ENCODE measurements around the gene LIN7C. TPM values are rescaled to one million over a fixed set of nuclear protein-coding genes. Genes with fewer than 3 reads are reported as not detected.

Gene LIN7C
- total RNA-seq, 2 experiments from 2014 or later = 23.7 to 23.9 TPM

DNA sequence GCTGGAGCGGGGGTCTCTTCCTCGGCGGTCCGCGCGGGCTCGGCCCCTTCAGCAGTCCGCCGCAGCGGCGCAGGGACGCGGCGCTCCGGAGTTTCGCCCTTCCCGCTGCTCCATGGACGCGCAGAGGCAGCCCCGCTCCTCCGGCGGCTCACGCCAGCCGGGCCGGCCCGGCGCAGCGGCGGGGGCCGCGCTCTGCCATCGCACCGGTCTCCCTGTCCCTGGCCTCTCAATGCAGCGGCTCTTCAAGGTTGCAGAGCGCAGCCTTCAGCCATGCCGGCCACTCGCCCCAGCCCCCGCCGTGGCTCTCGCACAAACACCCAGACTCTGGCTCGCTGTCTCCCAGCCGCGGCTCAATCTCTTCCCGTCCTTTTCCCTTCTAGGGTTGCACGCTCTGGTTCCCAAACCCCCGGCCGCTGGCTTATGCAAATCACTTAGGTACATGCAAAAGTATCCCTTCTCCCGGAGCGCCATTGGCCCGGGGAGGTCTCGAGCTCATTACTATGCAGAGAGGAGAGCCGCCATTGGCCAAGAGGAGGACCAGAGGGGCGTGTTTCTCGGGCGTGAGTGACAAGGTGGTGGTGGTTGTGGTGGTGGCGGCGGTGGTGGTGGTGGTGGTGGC is 34.1 kb downstream of the LIN7C start, which contains the start of gene LGR4:
Gene LGR4 (minus strand): TSS at position 393 of the 619 bp plus-strand sequence. CDS start 488 bp downstream, outside the sequence.
- Mint-ChIP-seq H3K4me3 (peak within 1 kb of the TSS; percentile 81), H3K4me1 (peaks cover 5% of the 10 kb centered on the region), H3K9me3 (no peaks in the 10 kb centered on the region), H3K36me3 (peaks cover 2% of the 10 kb centered on the region), H3K27ac (peak within 1 kb of the TSS; percentile 35), H3K27me3 (peaks cover 63% of the 10 kb centered on the region)
- ATAC-seq (ENCODE audit: low read depth) (peak; percentile 70), DNase-seq (peak; percentile 45)
- POLR2A ChIA-PET = no interaction called here

DNA sequence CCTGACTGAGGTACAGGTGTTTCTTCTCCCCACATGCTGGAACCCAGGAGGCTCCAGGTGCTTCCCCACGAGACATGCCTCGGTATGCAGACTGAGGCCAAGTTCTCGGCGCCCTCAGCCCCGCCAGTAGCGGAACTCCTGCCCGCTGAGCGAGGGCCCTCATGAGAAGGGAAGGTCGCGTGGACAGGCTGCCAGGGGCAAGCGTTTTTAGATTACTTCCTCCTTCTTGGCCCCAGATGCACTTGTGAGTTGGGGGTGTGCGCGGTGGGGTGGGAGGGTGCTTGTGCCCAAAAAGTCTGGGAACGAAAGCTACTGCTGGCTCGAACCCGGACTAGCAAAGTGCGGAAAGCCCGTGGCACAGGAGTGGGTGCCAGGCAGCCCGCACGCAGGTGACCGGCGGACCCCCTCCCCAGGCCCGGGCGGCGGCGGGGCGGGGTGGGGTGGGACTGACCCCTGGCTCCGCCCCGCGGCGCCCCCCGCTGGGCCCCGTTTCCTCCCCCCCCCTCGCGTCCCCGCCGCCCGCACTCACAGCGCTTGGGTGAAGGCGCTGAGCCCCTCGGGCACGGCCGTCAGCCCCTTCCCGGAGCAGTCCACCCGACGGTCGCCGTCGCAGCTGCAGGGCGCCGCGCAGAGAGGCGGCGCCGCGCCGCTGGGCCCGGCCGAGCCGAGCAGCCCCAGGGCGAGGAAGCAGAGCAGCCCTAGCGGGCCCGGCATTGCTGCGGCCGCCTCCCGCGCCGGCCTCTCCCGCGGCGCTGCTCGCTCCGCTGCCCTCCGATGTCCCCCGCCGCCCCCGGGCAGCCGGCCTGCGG is 34.8 kb downstream of the LIN7C start:
- Mint-ChIP-seq H3K9me3 (no peaks in the 10 kb centered on the region), H3K36me3 (peaks cover 2% of the 10 kb centered on the region), H3K4me3 (peak overlapping the region; percentile 68), H3K27me3 (peaks cover 63% of the 10 kb centered on the region), H3K4me1 (peaks cover 5% of the 10 kb centered on the region), H3K27ac (no peak overlapping the region)
- POLR2A ChIA-PET = no interaction called here
- peak; percentile 75 for ATAC-seq (ENCODE audit: low read depth)
- DNase-seq = peak; percentile 41

GRCh38 chr11:27470826-27471588 is 35.6 kb downstream of the LIN7C start:
- peaks cover 63% of the 10 kb centered on the region for H3K27me3 Mint-ChIP-seq
- ATAC-seq (ENCODE audit: low read depth) = no peak

GRCh38 chr11:27470166-27470565 is 36.4 kb downstream of the LIN7C start:
- POLR2A ChIA-PET = no interaction called here
- no peak overlapping the region for H3K4me3 Mint-ChIP-seq
- ATAC-seq (ENCODE audit: low read depth) (no peak), DNase-seq (no peak)
- H3K36me3 Mint-ChIP-seq = peaks cover 2% of the 10 kb centered on the region
- peaks cover 64% of the 10 kb centered on the region for H3K27me3 Mint-ChIP-seq
- no peak overlapping the region for H3K27ac Mint-ChIP-seq
- peaks cover 5% of the 10 kb centered on the region for H3K4me1 Mint-ChIP-seq
- H3K9me3 Mint-ChIP-seq = no peaks in the 10 kb centered on the region

More at GRCh38 chr11:27470826-27471588, 35.6 kb downstream of the LIN7C start:
- POLR2A ChIA-PET = no interaction called here
- Mint-ChIP-seq H3K4me1 (peaks cover 5% of the 10 kb centered on the region), H3K27ac (no peak overlapping the region), H3K4me3 (peak overlapping the region; percentile 68), H3K36me3 (peaks cover 2% of the 10 kb centered on the region), H3K9me3 (no peaks in the 10 kb centered on the region)
- no peak for DNase-seq

DNA sequence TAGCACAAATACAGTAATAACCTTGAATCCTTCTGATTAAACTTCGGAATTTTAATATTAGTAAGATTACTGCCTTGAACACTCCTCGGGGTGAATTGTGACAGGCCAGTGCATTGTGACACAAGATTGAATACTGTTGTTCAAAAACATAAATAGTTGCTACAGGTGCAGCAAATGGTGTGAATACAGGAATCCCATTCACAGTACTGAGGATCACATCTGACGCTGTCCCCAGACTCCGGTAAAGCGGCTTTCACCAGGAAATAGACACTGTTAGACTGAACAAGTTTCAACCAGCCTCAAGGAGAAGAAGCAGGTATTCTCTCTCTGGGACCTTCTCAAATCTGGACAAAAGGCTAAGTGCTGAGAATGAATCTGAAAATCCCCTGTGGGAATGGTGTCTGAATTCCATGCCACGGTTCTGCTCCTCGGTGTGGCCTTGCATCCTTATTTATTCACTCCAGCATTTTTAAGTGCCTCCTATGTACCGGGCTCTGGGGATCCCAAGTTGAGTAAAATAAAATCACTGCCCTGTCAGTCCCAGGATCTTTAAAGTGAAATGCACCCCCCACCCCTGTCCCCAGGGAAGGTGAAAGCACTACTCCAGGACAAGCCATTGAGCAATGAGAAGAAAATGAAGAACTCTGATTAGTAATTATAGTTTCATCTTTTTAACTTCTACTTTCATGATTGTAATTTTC is 37.4 kb downstream of the LIN7C start:
- Mint-ChIP-seq H3K9me3 (no peaks in the 10 kb centered on the region), H3K27me3 (peaks cover 56% of the 10 kb centered on the region), H3K4me3 (no peak overlapping the region), H3K27ac (no peak overlapping the region), H3K36me3 (peaks cover 2% of the 10 kb centered on the region), H3K4me1 (peaks cover 5% of the 10 kb centered on the region)
- DNase-seq = no peak
- POLR2A ChIA-PET = no interaction called here
- no peak for ATAC-seq (ENCODE audit: low read depth)

- DNase-seq (no peak), ATAC-seq (ENCODE audit: low read depth) (no peak)
- Mint-ChIP-seq H3K4me1 (peaks cover 5% of the 10 kb centered on the region), H3K27me3 (peaks cover 51% of the 10 kb centered on the region), H3K36me3 (peaks cover 2% of the 10 kb centered on the region), H3K9me3 (no peaks in the 10 kb centered on the region), H3K27ac (no peak overlapping the region), H3K4me3 (no peak overlapping the region)
- POLR2A ChIA-PET = no interaction called here
These were observed 38.2 kb downstream of the LIN7C start for GRCh38 chr11:27468209-27468994.

- H3K4me1 Mint-ChIP-seq = no peaks in the 10 kb centered on the region
- DNase-seq (no peak), ATAC-seq (ENCODE audit: low read depth) (no peak)
- no peaks in the 10 kb centered on the region for H3K9me3 Mint-ChIP-seq
- H3K4me3 Mint-ChIP-seq = no peak overlapping the region
- H3K36me3 Mint-ChIP-seq = no peaks in the 10 kb centered on the region
- peaks cover 41% of the 10 kb centered on the region for H3K27me3 Mint-ChIP-seq
- POLR2A ChIA-PET = no interaction called here
- H3K27ac Mint-ChIP-seq = no peak overlapping the region
These were observed 39.2 kb downstream of the LIN7C start for GRCh38 chr11:27467181-27467913.

DNA sequence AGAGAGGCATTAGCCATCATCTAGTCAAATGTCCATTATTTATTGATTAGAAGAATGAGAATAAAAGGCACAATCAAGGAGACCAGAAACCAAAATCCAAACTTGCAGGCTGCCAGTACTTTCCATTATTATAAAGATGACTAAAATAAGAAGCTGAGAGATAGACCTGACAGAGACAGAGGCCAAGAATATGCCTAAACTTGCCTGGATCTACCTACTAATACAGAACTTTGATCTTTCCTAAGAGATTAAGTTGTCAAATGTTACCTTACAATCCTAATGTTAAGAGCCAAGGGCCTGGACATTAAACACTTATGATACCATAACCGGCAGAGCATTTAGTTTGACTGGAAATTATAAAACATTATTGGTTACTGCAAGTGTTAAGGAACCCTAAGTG is 40.2 kb downstream of the LIN7C start:
- DNase-seq (no peak), ATAC-seq (ENCODE audit: low read depth) (no peak)
- Mint-ChIP-seq H3K4me1 (no peaks in the 10 kb centered on the region), H3K9me3 (no peaks in the 10 kb centered on the region), H3K4me3 (no peak overlapping the region), H3K36me3 (no peaks in the 10 kb centered on the region), H3K27me3 (peaks cover 38% of the 10 kb centered on the region), H3K27ac (no peak overlapping the region)
- POLR2A ChIA-PET = no interaction called here

GRCh38 chr11:27465629-27466028 is 40.9 kb downstream of the LIN7C start:
- peaks cover 30% of the 10 kb centered on the region for H3K27me3 Mint-ChIP-seq
- no peaks in the 10 kb centered on the region for H3K9me3 Mint-ChIP-seq
- H3K4me3 Mint-ChIP-seq = no peak overlapping the region
- DNase-seq (no peak), ATAC-seq (ENCODE audit: low read depth) (no peak)
- H3K27ac Mint-ChIP-seq = no peak overlapping the region
- no peaks in the 10 kb centered on the region for H3K36me3 Mint-ChIP-seq
- POLR2A ChIA-PET = no interaction called here
- H3K4me1 Mint-ChIP-seq = no peaks in the 10 kb centered on the region

DNA sequence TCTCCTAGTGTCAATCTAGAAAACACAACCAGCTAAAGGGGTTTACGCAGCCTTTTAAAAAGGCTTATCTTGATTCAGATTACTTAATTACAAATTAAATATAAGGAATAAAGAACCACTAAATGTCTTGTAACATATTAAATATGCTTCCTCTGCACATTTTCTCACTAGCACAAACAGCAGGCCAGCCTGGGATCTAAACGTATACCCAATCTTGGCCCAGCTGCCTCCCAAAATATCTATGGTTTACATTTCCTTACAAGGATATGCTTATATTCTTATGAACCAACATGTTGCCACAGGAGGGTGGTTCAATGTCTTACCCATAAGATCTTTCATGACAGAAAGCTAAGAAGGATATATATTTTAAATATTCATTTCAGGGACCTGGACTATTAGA is 41.7 kb downstream of the LIN7C start:
- DNase-seq (no peak), ATAC-seq (ENCODE audit: low read depth) (no peak)
- H3K9me3 Mint-ChIP-seq = no peaks in the 10 kb centered on the region
- POLR2A ChIA-PET = no interaction called here
- H3K4me3 Mint-ChIP-seq = no peak overlapping the region
- H3K27me3 Mint-ChIP-seq = peaks cover 24% of the 10 kb centered on the region
- no peaks in the 10 kb centered on the region for H3K4me1 Mint-ChIP-seq
- H3K36me3 Mint-ChIP-seq = no peaks in the 10 kb centered on the region
- no peak overlapping the region for H3K27ac Mint-ChIP-seq

GRCh38 chr11:27464289-27464696 is 42.3 kb downstream of the LIN7C start:
- Mint-ChIP-seq H3K27me3 (peaks cover 18% of the 10 kb centered on the region), H3K9me3 (no peaks in the 10 kb centered on the region), H3K27ac (no peak overlapping the region), H3K4me1 (no peaks in the 10 kb centered on the region), H3K36me3 (no peaks in the 10 kb centered on the region), H3K4me3 (no peak overlapping the region)
- DNase-seq = no peak
- POLR2A ChIA-PET = no interaction called here
- ATAC-seq (ENCODE audit: low read depth) = no peak

GRCh38 chr11:27462543-27462942 is 44.0 kb downstream of the LIN7C start:
- POLR2A ChIA-PET = no interaction called here
- no peak overlapping the region for H3K4me3 Mint-ChIP-seq
- no peaks in the 10 kb centered on the region for H3K9me3 Mint-ChIP-seq

More at GRCh38 chr11:27462543-27462942, 44.0 kb downstream of the LIN7C start:
- H3K27ac Mint-ChIP-seq = no peak overlapping the region
- no peak for ATAC-seq (ENCODE audit: low read depth)
- H3K4me1 Mint-ChIP-seq = no peaks in the 10 kb centered on the region
- peaks cover 3% of the 10 kb centered on the region for H3K27me3 Mint-ChIP-seq
- H3K36me3 Mint-ChIP-seq = no peaks in the 10 kb centered on the region
- no peak for DNase-seq

Data from activated naive CD8-positive, alpha-beta T cell treated with anti-CD3 and anti-CD28 coated beads, Interleukin-2, amount 10 ng/mL, durations not matched to agents 7 days and 5 days (primary cell).